GM19468 (cell line): ENCODE measurements around the gene CS.
"Not testable (repeated sequence)": the region's sequence is repeated elsewhere in the genome, so short reads cannot be mapped to it uniquely, and the experiment has no call there.

Experiments used
- ATAC-seq: cut with Tn5 transposase; IDR thresholded peaks from one replicate; pipeline ENCODE4 v1.9.1; 2021; ENCODE audit warnings: mild to moderate bottlenecking, moderate library complexity, moderate number of reproducible peaks; ENCODE audit not compliant: unreplicated experiment; ENCODE audit errors: extremely low read depth

Gene CS

GRCh38 chr12:56284263-56284662 is 15.9 kb downstream of the CS start:
- not testable (repeated sequence) for ATAC-seq

- no peak for ATAC-seq
Observed at GRCh38 chr12:56282579-56282978, 17.6 kb downstream of the CS start.

GRCh38 chr12:56282030-56282429 is 18.1 kb downstream of the CS start:
- ATAC-seq: no peak

- no peak for ATAC-seq
Observed at GRCh38 chr12:56280849-56281248, 19.3 kb downstream of the CS start.

- ATAC-seq: no peak
Observed at GRCh38 chr12:56278905-56279304, 21.2 kb downstream of the CS start.

GRCh38 chr12:56274299-56274698 is 25.8 kb downstream of the CS start:
- no peak for ATAC-seq

- ATAC-seq: not testable (repeated sequence)
Observed at GRCh38 chr12:56272468-56272867, 27.7 kb downstream of the CS start.

GRCh38 chr12:56271031-56271430 is 29.1 kb downstream of the CS start:
- ATAC-seq: no peak

- ATAC-seq: no peak
Observed at GRCh38 chr12:56267443-56268071, 32.6 kb downstream of the CS start.

- peak; percentile 73 for ATAC-seq
Observed at GRCh38 chr12:56266693-56267442, 33.3 kb downstream of the CS start, which contains the start of gene COQ10A. TSS of gene COQ10A (plus strand) at chr12:56266942. CDS start at chr12:56267119, 177 bp downstream.

- not testable (repeated sequence) for ATAC-seq
Observed at GRCh38 chr12:56266068-56266692, 34.0 kb downstream of the CS start.

GRCh38 chr12:56262955-56263354 is 37.2 kb downstream of the CS start:
- not testable (repeated sequence) for ATAC-seq

- no peak for ATAC-seq
Observed at GRCh38 chr12:56261503-56262232, 38.5 kb downstream of the CS start.

GRCh38 chr12:56260921-56261320 is 39.2 kb downstream of the CS start:
- ATAC-seq: no peak

GRCh38 chr12:56260380-56260779 is 39.8 kb downstream of the CS start:
- no peak for ATAC-seq

GRCh38 chr12:56258820-56259183 is 41.3 kb downstream of the CS start:
- ATAC-seq: no peak

- ATAC-seq: peak; percentile 49
Observed at GRCh38 chr12:56258068-56258819, 41.9 kb downstream of the CS start, which contains the start of gene ANKRD52. TSS of gene ANKRD52 (minus strand) at chr12:56258384. CDS start at chr12:56258269, 115 bp downstream.

- no peak for ATAC-seq
Observed at GRCh38 chr12:56257491-56258067, 42.6 kb downstream of the CS start.

GRCh38 chr12:56257071-56257470 is 43.1 kb downstream of the CS start:
- ATAC-seq: no peak
